Measurements from ENCODE around the gene SRRD. TPM values are rescaled to one million over a fixed set of nuclear protein-coding genes. Genes with fewer than 3 reads are reported as not detected.

Gene SRRD
- total RNA-seq, 2 donors from 2014 or later, result 28.6 to 31.8 TPM

DNA sequence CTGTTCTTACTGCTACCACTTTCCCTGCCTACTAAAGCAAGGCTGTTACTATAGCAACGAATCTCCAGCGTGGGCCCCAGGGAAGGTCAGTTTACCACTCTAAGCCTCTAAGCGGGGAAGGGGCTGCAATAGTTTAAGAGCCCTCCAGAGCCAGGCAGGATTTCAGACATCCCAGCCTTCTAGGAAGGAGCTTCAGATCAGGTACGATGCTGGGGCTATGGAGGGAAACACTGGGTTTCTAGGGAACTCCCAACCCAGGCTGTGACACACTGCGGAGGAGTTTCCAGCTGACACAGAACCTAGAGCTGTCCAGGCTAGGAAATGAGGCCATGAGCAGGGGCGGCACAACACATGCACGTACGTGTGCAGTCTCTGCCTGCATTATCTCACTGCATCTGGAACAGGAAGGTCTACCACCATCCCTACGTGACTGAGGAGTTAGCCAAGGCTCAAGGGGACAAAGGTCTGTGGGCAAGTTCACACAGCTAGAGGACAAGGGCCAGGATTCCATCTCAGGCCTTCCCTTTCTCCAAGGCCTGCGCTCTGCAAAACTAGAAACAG is 20.5 kb upstream of the SRRD start:
- no peak for ATAC-seq
- no peak overlapping the region for H3K4me3 Mint-ChIP-seq
- no peak overlapping the region for H3K27ac Mint-ChIP-seq
- H3K4me1 Mint-ChIP-seq (ENCODE audit: low read depth in 2 of 2), result peaks cover 0 to 3% of the 10 kb centered on the region in 2 donors
- no peaks in the 10 kb centered on the region for H3K27me3 Mint-ChIP-seq
- peaks cover 5% of the 10 kb centered on the region for H3K36me3 Mint-ChIP-seq
- no peak for DNase-seq (ENCODE audit: low spot score)
- H3K9me3 Mint-ChIP-seq, result no peaks in the 10 kb centered on the region

DNA sequence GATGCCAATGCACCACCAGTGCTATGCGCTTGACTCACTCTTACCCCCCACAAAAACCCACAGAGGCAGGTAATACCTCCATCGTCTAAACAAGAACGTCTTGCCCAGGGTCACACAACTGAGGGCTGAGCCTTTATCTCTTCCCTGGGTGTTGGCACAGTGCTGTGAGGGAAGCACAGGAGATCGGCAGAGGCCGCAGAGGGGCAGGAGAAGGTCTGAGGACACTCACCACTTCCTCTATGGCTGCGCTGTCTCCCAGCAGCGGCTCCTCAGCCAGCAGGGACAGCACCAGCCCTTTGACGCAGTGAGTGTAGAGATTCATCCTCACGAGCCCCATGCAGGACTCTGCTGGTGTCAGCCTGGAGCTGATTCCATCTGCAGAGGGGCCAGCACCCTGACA is 20.0 kb upstream of the SRRD start:
- Mint-ChIP-seq H3K27ac (no peak overlapping the region), H3K4me3 (no peak overlapping the region), H3K4me1 (ENCODE audit: low read depth in 2 of 2) (peaks cover 0 to 3% of the 10 kb centered on the region in 2 donors), H3K27me3 (no peaks in the 10 kb centered on the region), H3K9me3 (no peaks in the 10 kb centered on the region), H3K36me3 (peaks cover 7% of the 10 kb centered on the region)
- peak in 1 of 2 donors; percentile 27 for ATAC-seq
- DNase-seq (ENCODE audit: low spot score), result no peak

DNA sequence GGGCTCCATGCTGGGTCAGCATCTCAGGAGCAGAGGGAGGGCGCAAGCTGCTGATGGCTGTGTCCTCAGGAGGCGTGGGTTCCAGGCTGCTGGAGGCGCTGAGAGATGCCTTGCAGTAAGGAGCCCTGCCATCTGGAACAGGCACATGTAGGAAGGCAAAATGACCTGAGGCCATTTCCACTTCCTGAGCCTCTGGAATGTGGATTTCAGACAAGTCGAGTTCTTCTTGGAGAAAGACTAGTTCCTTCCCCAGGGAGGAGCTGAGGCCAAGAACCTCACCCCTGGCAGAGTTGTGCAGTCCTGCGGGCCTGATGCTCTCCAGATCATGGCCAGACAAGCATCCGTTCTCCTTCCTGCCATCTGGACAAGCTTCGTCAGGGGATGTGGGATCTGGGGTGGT is 19.4 kb upstream of the SRRD start:
- Mint-ChIP-seq H3K4me1 (ENCODE audit: low read depth in 2 of 2) (peaks cover 0 to 3% of the 10 kb centered on the region in 2 donors), H3K4me3 (no peak overlapping the region), H3K27me3 (no peaks in the 10 kb centered on the region), H3K27ac (no peak overlapping the region), H3K36me3 (peaks cover 13% of the 10 kb centered on the region), H3K9me3 (no peaks in the 10 kb centered on the region)
- DNase-seq (ENCODE audit: low spot score) (no peak), ATAC-seq (no peak)

DNA sequence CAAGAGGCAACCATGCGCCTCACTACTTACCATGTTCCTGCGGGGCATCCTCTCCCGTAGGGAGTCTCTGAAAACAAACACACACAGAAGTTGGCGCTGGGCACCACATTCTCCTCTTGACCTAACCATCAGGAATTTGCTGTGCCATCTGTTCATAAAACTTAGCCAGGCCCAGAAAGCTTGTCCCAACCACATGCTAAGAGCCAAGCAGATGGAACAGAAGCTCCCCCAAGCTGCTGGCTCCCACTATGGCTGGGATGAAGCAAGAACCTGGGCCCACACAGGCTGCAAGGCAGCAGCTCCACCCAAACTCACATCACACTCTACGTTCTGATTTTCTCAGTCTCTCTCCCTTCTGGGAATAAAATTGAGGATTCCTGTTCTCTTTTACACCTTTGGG is 17.5 kb upstream of the SRRD start:
- no peak overlapping the region for H3K27ac Mint-ChIP-seq
- no peak overlapping the region for H3K4me3 Mint-ChIP-seq
- H3K36me3 Mint-ChIP-seq, result peaks cover 13% of the 10 kb centered on the region
- no peak for ATAC-seq
- H3K9me3 Mint-ChIP-seq, result no peaks in the 10 kb centered on the region
- H3K4me1 Mint-ChIP-seq (ENCODE audit: low read depth in 2 of 2), result no peaks in the 10 kb centered on the region
- H3K27me3 Mint-ChIP-seq, result no peaks in the 10 kb centered on the region
- DNase-seq (ENCODE audit: low spot score), result no peak

DNA sequence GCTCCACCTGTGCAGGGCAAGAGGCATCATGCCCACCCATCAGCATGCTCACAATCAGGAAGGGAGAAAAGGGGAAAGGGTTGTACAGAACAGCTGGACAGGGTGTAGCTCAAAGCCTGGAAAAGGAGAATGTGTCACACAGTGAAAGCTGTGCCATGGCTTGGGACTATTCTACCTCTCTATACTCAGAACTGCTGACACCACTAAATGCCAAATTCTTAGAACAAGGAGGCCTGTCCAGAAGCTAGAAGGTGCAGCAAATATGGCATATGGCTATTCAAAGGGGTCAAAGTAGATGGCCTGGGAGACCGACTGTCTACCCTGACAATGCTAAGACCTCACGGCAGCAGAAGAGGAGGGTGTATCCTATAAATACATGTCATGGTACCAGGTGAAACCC is 12.9 kb upstream of the SRRD start:
- ATAC-seq (no peak), DNase-seq (ENCODE audit: low spot score) (no peak)
- no peak overlapping the region for H3K27ac Mint-ChIP-seq
- H3K36me3 Mint-ChIP-seq, result peaks cover 18% of the 10 kb centered on the region
- H3K4me3 Mint-ChIP-seq, result no peak overlapping the region
- no peaks in the 10 kb centered on the region for H3K27me3 Mint-ChIP-seq
- H3K9me3 Mint-ChIP-seq, result no peaks in the 10 kb centered on the region
- peaks cover 8 to 13% of the 10 kb centered on the region in 2 donors for H3K4me1 Mint-ChIP-seq (ENCODE audit: low read depth in 2 of 2)

DNA sequence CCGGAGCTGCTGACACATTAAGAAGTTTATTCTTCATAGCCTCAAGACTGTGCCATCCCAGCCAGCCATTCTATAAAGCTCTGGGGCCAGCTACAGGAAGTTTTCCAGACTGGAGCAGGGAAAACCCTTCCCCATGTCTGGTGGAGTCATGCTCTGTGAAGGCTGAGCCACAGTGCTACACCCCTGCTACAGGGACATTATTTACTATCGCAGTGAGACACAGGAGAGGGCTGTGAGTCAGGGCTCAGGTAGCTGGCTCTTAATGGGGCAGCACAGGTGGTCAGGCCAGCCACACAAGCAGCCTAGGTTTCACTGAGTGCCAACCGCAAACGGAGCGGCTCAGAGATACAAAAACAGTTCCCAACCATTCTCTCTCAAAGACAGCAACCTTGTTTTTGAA is 12.2 kb upstream of the SRRD start:
- Mint-ChIP-seq H3K9me3 (no peaks in the 10 kb centered on the region), H3K27me3 (no peaks in the 10 kb centered on the region), H3K27ac (no peak overlapping the region)

DNA sequence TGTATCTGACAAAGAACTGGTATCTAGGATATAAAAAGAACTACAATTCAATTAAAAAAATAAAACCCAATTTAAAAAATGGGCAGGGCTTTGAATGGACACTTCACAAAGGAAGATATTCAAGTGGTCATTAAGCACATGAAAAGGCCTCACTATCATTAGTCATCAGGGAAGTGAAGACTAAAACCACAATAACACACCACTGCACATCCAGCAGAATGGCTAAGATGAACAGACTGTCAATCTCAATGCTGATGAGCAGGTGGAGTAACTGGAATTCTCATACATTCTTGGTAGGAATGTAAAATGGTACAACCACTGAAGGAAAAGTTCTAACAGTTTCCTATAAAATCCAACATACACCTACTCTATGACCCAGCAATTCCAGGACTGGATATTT is 9.0 kb upstream of the SRRD start:
- H3K9me3 Mint-ChIP-seq, result no peaks in the 10 kb centered on the region
- no peaks in the 10 kb centered on the region for H3K27me3 Mint-ChIP-seq
- DNase-seq (ENCODE audit: low spot score) (no peak), ATAC-seq (peak; percentile 68 to 79)
- H3K36me3 Mint-ChIP-seq, result peaks cover 12% of the 10 kb centered on the region
- peak overlapping the region; percentile 75 to 89 for H3K27ac Mint-ChIP-seq
- peak overlapping the region; percentile 71 for H3K4me3 Mint-ChIP-seq
- peaks cover 27 to 38% of the 10 kb centered on the region in 2 donors for H3K4me1 Mint-ChIP-seq (ENCODE audit: low read depth in 2 of 2)

More for the DNA sequence above, 12.2 kb upstream of the SRRD start:
- H3K4me1 Mint-ChIP-seq (ENCODE audit: low read depth in 2 of 2), result peaks cover 9 to 15% of the 10 kb centered on the region in 2 donors
- peaks cover 16% of the 10 kb centered on the region for H3K36me3 Mint-ChIP-seq
- ATAC-seq (no peak), DNase-seq (ENCODE audit: low spot score) (no peak)
- no peak overlapping the region for H3K4me3 Mint-ChIP-seq

DNA sequence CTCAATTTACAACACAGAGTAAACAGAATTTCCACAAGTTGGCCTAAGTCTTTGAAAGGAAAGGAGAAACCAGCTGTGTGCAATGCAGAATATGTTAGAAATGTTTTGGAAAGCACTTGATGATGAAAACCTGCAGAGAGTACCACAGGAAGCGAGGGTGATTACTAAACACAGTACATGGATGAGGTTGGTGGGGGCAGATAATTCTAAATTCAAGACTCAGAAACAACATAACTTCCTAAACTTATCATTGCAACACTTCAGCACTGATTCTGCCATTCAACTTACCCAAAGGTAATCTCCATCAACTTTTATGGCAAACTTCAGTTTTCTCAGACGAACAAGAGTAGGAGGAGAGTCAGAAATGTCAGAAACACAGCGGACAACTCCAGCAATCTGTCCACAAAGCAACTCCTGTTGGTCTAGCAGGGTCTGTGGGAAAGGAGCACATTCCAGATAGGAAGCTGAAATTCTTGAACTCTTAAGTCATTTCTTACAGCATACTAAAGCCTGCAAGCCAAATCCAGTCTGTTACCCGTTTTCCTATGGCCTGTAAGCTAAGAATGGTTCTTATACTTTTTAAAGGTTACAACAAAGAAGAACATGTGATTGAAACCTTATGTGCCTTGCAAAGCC is 6.9 kb upstream of the SRRD start:
- H3K4me3 Mint-ChIP-seq, result peak overlapping the region; percentile 48
- DNase-seq (ENCODE audit: low spot score) (no peak), ATAC-seq (peak; percentile 70)
- no peaks in the 10 kb centered on the region for H3K9me3 Mint-ChIP-seq
- peaks cover 14% of the 10 kb centered on the region for H3K36me3 Mint-ChIP-seq
- H3K27me3 Mint-ChIP-seq, result no peaks in the 10 kb centered on the region
- peak overlapping the region; percentile 39 to 46 for H3K27ac Mint-ChIP-seq
- peaks cover 40 to 51% of the 10 kb centered on the region in 2 donors for H3K4me1 Mint-ChIP-seq (ENCODE audit: low read depth in 2 of 2)

DNA sequence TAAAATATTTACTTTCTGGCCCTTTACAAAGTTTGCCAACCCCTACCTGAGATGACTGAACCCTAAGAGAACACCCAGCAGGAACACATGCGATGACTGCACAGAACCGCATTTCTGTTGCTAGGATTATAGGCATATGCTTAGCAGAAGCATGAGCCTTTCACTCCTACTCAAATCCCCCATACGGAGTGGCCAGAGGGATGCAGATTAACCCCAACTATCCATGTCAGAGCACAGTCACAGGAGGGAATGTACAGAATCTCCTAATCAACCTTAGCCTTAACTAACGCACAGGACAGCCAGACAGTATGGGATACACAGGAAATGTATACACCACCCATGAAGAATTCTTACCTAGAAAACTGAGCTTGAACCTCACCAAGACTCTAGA is 6.3 kb upstream of the SRRD start:
- no peaks in the 10 kb centered on the region for H3K27me3 Mint-ChIP-seq
- peak overlapping the region; percentile 39 to 46 for H3K27ac Mint-ChIP-seq
- ATAC-seq (no peak), DNase-seq (ENCODE audit: low spot score) (no peak)
- peaks cover 16% of the 10 kb centered on the region for H3K36me3 Mint-ChIP-seq
- H3K4me1 Mint-ChIP-seq (ENCODE audit: low read depth in 2 of 2), result peaks cover 45 to 56% of the 10 kb centered on the region in 2 donors
- H3K9me3 Mint-ChIP-seq, result no peaks in the 10 kb centered on the region
- peak overlapping the region; percentile 48 for H3K4me3 Mint-ChIP-seq

DNA sequence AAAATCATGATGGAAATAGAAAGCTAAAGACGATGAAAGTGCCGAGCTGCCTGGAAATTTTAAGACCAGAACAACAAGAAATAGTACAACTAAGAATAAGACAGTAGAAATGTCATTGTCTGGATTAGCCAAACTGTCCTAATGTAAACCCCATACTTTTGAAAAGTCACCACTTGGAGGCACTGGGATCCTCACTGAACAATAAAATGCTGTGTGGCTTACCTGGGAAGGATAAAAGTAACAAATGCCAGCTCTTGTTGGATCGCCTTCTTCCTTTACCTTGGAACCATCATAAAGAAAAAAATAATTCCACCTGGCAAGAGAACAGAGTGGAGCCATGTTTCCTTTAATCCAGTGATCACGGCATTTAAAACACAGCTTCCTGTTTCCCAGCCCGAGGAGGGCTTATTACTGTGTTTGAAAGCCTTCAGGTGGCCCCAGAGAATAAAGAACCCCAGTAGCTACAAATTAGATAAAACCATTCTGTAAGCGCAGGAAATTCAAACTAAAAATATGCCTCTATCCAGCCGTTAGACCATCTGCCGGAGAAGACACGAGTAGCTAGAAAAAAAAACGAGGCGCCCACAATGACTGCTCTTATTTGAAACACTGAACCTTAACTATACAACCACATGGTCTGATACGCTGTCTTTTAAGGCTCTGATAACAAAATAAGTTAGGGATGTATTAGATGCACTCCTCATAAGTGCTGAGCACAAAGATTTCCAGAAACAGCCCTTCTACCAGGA is 4.5 kb upstream of the SRRD start:
- ATAC-seq, result no peak
- H3K4me1 Mint-ChIP-seq (ENCODE audit: low read depth in 2 of 2), result peaks cover 53 to 66% of the 10 kb centered on the region in 2 donors
- no peaks in the 10 kb centered on the region for H3K27me3 Mint-ChIP-seq

DNA sequence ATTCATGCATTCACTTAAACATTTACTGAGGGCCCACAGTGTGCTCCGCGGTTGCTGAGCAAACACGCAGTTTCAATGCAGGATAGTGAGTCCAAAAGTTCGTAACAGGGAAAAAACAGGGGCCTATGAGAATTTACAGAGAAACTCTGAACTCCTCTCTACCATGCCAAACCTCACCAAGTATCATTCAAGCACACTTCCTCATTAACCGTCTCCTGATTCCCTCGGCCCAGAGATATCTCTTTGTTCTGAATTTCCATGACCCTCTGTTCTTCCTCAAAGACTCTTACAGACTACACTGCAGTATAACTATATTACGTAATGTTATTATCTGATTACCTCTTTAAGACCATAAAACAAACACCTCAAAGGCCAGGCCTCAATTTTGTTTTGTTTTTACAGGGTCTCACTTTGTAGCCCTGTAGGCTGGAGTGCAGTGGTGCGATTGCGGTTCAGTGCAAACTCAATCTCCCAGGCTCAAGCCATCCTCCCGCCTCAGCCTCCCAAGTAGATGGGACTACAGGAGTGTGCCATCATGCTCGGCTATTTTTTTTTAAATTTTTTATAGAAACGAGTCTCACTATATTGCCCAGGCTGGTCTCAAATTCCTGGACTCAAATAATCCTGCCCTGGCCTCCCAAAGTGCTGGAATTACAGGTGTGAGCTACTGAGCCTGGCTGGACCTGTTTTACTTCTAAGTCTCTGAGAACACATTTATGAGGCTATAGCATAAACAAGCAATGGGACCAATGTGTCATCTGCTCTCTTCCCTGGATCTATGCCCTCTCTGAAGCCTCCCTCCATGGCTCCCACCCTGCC is 3.7 kb upstream of the SRRD start:
- Mint-ChIP-seq H3K4me3 (peak overlapping the region; percentile 92), H3K4me1 (ENCODE audit: low read depth in 2 of 2) (peaks cover 55 to 62% of the 10 kb centered on the region in 2 donors), H3K27me3 (no peaks in the 10 kb centered on the region), H3K27ac (peak overlapping the region; percentile 57 to 62), H3K9me3 (no peaks in the 10 kb centered on the region), H3K36me3 (peaks cover 10% of the 10 kb centered on the region)
- no peak for ATAC-seq
- DNase-seq (ENCODE audit: low spot score), result no peak

More for the DNA sequence above, 4.5 kb upstream of the SRRD start:
- H3K4me3 Mint-ChIP-seq, result peak overlapping the region; percentile 92
- no peaks in the 10 kb centered on the region for H3K9me3 Mint-ChIP-seq
- peaks cover 10% of the 10 kb centered on the region for H3K36me3 Mint-ChIP-seq
- DNase-seq (ENCODE audit: low spot score), result no peak
- H3K27ac Mint-ChIP-seq, result peak overlapping the region; percentile 57 to 62

DNA sequence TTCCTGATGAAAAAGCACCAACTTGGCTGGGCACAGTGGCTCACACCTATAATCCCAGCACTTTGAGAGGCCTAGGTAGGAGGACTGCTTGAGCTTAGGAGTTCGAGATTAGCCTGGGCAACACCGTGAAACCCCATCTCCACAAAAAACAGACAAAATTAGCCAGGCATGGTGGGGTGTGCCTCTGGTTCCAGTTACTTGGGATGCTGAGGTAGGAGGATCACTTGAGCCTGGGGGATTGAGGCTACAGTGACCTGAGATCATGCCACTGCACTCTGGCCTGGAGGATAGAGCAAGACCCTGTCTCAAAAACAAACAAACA is 3.1 kb upstream of the SRRD start:
- DNase-seq (ENCODE audit: low spot score) (no peak), ATAC-seq (no peak)
- H3K4me1 Mint-ChIP-seq (ENCODE audit: low read depth in 2 of 2), result peaks cover 57 to 67% of the 10 kb centered on the region in 2 donors
- H3K27me3 Mint-ChIP-seq, result no peaks in the 10 kb centered on the region
- H3K36me3 Mint-ChIP-seq, result peaks cover 10% of the 10 kb centered on the region
- H3K4me3 Mint-ChIP-seq, result peak overlapping the region; percentile 92
- no peak overlapping the region for H3K27ac Mint-ChIP-seq
- H3K9me3 Mint-ChIP-seq, result no peaks in the 10 kb centered on the region

DNA sequence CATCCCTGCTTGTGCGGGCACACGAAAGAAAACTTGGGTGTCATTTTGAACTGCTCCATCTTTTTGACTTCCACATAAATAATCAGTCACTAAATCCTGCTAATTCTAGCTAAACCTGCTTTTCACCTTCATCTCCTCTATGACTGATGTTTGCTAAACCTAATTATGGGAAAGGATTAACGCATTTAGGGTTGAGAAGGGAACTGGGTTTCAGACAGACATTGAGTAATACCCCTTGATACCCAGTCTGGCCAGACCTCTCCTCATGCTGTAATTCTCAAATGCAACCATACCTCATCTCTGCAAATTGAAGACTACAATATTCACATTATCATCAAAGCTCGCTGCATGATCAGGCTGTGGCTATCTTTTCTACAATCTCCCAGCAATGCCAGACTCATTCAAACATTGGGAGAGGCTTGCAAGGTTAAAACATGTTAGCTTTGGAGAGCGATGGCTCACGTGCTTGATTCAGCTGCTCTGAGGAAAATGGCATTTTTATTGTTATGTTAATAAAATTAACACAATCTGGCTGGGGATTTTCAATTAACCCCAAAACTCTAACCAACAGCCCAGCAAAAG is 2.5 kb upstream of the SRRD start:
- ATAC-seq (no peak), DNase-seq (ENCODE audit: low spot score) (no peak)
- Mint-ChIP-seq H3K4me3 (peak overlapping the region; percentile 92), H3K27ac (peak overlapping the region; percentile 84 to 95), H3K27me3 (no peaks in the 10 kb centered on the region), H3K36me3 (peaks cover 10% of the 10 kb centered on the region), H3K9me3 (no peaks in the 10 kb centered on the region), H3K4me1 (ENCODE audit: low read depth in 2 of 2) (peaks cover 59 to 69% of the 10 kb centered on the region in 2 donors)
